ENCODE data around the gene APOBEC3B.

APOBEC3B gene

GRCh38 chr22:39041908-39042307 lies 59.8 kb downstream of the APOBEC3B start:
- DNase-seq (ENCODE audit: low spot score) = no peak

More at GRCh38 chr22:39041908-39042307, 59.8 kb downstream of the APOBEC3B start:
- TF ChIP-seq CTCF (IDR thresholded peaks at IDR 0.05; ENCODE audit: extremely low read depth, missing control alignments) = no peak

All from GM20000 (cell line).